ENCODE data around the gene YEATS2.

DNA sequence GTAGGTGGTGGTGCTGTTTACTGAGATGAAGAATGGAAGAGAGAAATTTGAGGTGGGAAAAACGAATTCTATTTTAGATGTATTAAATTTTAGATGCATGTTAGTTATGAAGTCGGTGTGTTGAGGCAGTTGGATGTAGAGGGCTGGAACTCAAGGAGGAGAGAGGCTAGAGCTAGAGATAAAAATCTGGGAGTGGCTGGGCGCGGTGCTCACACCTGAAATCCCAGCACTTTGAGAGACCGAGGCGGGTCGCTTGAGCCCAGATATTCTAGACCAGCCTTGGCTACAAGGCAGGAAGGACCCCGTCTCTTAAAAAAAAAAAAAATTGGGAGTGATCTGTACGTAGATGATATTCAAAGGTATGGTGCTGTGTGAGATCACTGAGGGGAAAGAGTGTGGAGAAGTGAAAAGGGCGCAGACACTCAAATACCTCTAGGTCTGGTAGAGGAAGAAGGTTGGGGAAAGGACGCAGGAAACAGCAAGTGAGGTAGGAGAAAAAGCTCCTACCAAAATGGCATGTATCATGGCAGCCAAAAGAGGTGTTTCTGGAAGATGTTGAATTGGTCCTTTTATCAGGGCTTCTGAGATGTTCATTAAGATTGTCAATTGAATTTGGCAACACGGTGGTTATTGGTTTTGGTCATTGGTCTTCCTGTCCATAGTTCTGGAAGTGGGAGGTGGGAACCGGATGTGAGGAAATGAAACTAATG, 1.8 kb downstream of the YEATS2 start:
- TF ChIP-seq CTCF (IDR thresholded peaks at IDR 0.05) (no peak), POLR2AphosphoS5 (IDR thresholded peaks at IDR 0.05; ENCODE audit: low read depth, low read length) (no peak), TCF7L2 (IDR thresholded peaks at IDR 0.05; ENCODE audit: low read depth, low read length) (no peak)
- TF ChIP-seq, protein P1, sequence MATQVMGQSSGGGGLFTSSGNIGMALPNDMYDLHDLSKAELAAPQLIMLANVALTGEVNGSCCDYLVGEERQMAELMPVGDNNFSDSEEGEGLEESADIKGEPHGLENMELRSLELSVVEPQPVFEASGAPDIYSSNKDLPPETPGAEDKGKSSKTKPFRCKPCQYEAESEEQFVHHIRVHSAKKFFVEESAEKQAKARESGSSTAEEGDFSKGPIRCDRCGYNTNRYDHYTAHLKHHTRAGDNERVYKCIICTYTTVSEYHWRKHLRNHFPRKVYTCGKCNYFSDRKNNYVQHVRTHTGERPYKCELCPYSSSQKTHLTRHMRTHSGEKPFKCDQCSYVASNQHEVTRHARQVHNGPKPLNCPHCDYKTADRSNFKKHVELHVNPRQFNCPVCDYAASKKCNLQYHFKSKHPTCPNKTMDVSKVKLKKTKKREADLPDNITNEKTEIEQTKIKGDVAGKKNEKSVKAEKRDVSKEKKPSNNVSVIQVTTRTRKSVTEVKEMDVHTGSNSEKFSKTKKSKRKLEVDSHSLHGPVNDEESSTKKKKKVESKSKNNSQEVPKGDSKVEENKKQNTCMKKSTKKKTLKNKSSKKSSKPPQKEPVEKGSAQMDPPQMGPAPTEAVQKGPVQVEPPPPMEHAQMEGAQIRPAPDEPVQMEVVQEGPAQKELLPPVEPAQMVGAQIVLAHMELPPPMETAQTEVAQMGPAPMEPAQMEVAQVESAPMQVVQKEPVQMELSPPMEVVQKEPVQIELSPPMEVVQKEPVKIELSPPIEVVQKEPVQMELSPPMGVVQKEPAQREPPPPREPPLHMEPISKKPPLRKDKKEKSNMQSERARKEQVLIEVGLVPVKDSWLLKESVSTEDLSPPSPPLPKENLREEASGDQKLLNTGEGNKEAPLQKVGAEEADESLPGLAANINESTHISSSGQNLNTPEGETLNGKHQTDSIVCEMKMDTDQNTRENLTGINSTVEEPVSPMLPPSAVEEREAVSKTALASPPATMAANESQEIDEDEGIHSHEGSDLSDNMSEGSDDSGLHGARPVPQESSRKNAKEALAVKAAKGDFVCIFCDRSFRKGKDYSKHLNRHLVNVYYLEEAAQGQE (IDR thresholded peaks at IDR 0.05; ENCODE audit: insufficient read depth in 1 of 2, low read depth in 2 of 2, low read length in 1 of 2): no peak

All from Panc1 (cell line).